Measurements from ENCODE around the gene MKS1. TPM values are rescaled to one million over a fixed set of nuclear protein-coding genes. Genes with fewer than 3 reads are reported as not detected.
A peak's percentile ranks its signal among the peaks of the same experiment; 100 is the strongest.

MKS1 gene
- total and polyA plus RNA-seq, 2 experiments from 2014 or later: 10.5 to 15.6 TPM

- no peaks in the 10 kb centered on the region for H3K27me3 ChIP-seq
- no peaks in the 10 kb centered on the region for H3K36me3 ChIP-seq (replicated peaks; ENCODE audit: insufficient read depth, low read depth)
- no peaks in the 10 kb centered on the region for H3K4me1 ChIP-seq (ENCODE audit: insufficient read depth)
- no peak overlapping the region for H3K4me3 ChIP-seq
- 87% methylated on average over 3 of the region's 3 CpGs for WGBS (ENCODE audit: low lambda C conversion rate, missing lambda C conversion rate)
- no peaks in the 10 kb centered on the region for H4K20me1 ChIP-seq (ENCODE audit: insufficient read depth, poor library complexity, severe bottlenecking)
- no peak overlapping the region for H2AFZ ChIP-seq
- DNase-seq (ENCODE audit: low spot score): no peak
- no peaks in the 10 kb centered on the region for H3K9me3 ChIP-seq (ENCODE audit: low read depth)
- H3K9me2 ChIP-seq (replicated peaks; ENCODE audit: insufficient read depth): no peaks in the 10 kb centered on the region
- H3K4me2 ChIP-seq: no peak overlapping the region
- H3K27ac ChIP-seq: no peak overlapping the region
- H3K79me2 ChIP-seq: no peaks in the 10 kb centered on the region
- TF ChIP-seq EZH2 (IDR thresholded peaks at IDR 0.05; ENCODE audit: borderline replicate concordance) (no peak), CTCF (IDR thresholded peaks at IDR 0.05; ENCODE audit: poor library complexity) (no peak), EZH2phosphoT487 (IDR thresholded peaks at IDR 0.05; ENCODE audit: low read depth, severe bottlenecking, unreplicated experiment) (no peak)
Observed at GRCh38 chr17:58217766-58218165, 1.3 kb downstream of the MKS1 start.

- no peak overlapping the region for H3K27ac ChIP-seq
- H3K4me1 ChIP-seq (ENCODE audit: insufficient read depth): no peaks in the 10 kb centered on the region
- H4K20me1 ChIP-seq (ENCODE audit: insufficient read depth, poor library complexity, severe bottlenecking): no peaks in the 10 kb centered on the region
- no peak overlapping the region for H3K4me2 ChIP-seq
- H2AFZ ChIP-seq: no peak overlapping the region
- no peaks in the 10 kb centered on the region for H3K36me3 ChIP-seq (replicated peaks; ENCODE audit: insufficient read depth, low read depth)
- H3K4me3 ChIP-seq: no peak overlapping the region
- H3K79me2 ChIP-seq: no peaks in the 10 kb centered on the region
- no peak for DNase-seq (ENCODE audit: low spot score)
- H3K9me2 ChIP-seq (replicated peaks; ENCODE audit: insufficient read depth): no peaks in the 10 kb centered on the region
- H3K9me3 ChIP-seq (ENCODE audit: low read depth): no peaks in the 10 kb centered on the region
- H3K27me3 ChIP-seq: no peaks in the 10 kb centered on the region
- no peak for TF ChIP-seq EZH2 (IDR thresholded peaks at IDR 0.05; ENCODE audit: borderline replicate concordance)
- no peak for TF ChIP-seq CTCF (IDR thresholded peaks at IDR 0.05; ENCODE audit: poor library complexity)
- TF ChIP-seq EZH2phosphoT487 (IDR thresholded peaks at IDR 0.05; ENCODE audit: low read depth, severe bottlenecking, unreplicated experiment): no peak
Observed at GRCh38 chr17:58215685-58216084, 3.4 kb downstream of the MKS1 start.

GRCh38 chr17:58210922-58211321, 8.1 kb downstream of the MKS1 start:
- whole genome bisulfite sequencing (ENCODE audit: low lambda C conversion rate, missing lambda C conversion rate): 77% methylated on average over 5 of the region's 5 CpGs
- H3K4me3 ChIP-seq: no peak overlapping the region
- TF ChIP-seq EZH2 (IDR thresholded peaks at IDR 0.05; ENCODE audit: borderline replicate concordance) (no peak), EZH2phosphoT487 (IDR thresholded peaks at IDR 0.05; ENCODE audit: low read depth, severe bottlenecking, unreplicated experiment) (no peak), CTCF (IDR thresholded peaks at IDR 0.05; ENCODE audit: poor library complexity) (no peak)
- H3K79me2 ChIP-seq: no peaks in the 10 kb centered on the region
- no peak overlapping the region for H3K27ac ChIP-seq
- H4K20me1 ChIP-seq (ENCODE audit: insufficient read depth, poor library complexity, severe bottlenecking): no peaks in the 10 kb centered on the region
- no peaks in the 10 kb centered on the region for H3K36me3 ChIP-seq (replicated peaks; ENCODE audit: insufficient read depth, low read depth)
- no peaks in the 10 kb centered on the region for H3K9me2 ChIP-seq (replicated peaks; ENCODE audit: insufficient read depth)
- no peak overlapping the region for H3K4me2 ChIP-seq
- H3K9me3 ChIP-seq (ENCODE audit: low read depth): no peaks in the 10 kb centered on the region
- no peaks in the 10 kb centered on the region for H3K4me1 ChIP-seq (ENCODE audit: insufficient read depth)
- no peak for DNase-seq (ENCODE audit: low spot score)
- no peak overlapping the region for H2AFZ ChIP-seq
- no peaks in the 10 kb centered on the region for H3K27me3 ChIP-seq

- no peaks in the 10 kb centered on the region for H3K4me1 ChIP-seq (ENCODE audit: insufficient read depth)
- H2AFZ ChIP-seq: no peak overlapping the region
- no peaks in the 10 kb centered on the region for H3K9me2 ChIP-seq (replicated peaks; ENCODE audit: insufficient read depth)
- H3K27me3 ChIP-seq: no peaks in the 10 kb centered on the region
- no peak for TF ChIP-seq CTCF (IDR thresholded peaks at IDR 0.05; ENCODE audit: poor library complexity)
- TF ChIP-seq EZH2 (IDR thresholded peaks at IDR 0.05; ENCODE audit: borderline replicate concordance): no peak
- no peak for TF ChIP-seq EZH2phosphoT487 (IDR thresholded peaks at IDR 0.05; ENCODE audit: low read depth, severe bottlenecking, unreplicated experiment)
- H4K20me1 ChIP-seq (ENCODE audit: insufficient read depth, poor library complexity, severe bottlenecking): no peaks in the 10 kb centered on the region
- WGBS (ENCODE audit: low lambda C conversion rate, missing lambda C conversion rate): 87% methylated on average over 5 of the region's 5 CpGs
- no peaks in the 10 kb centered on the region for H3K36me3 ChIP-seq (replicated peaks; ENCODE audit: insufficient read depth, low read depth)
- H3K4me2 ChIP-seq: no peak overlapping the region
- H3K27ac ChIP-seq: peak overlapping the region; percentile 91
- DNase-seq (ENCODE audit: low spot score): no peak
- no peaks in the 10 kb centered on the region for H3K79me2 ChIP-seq
- H3K4me3 ChIP-seq: no peak overlapping the region
- H3K9me3 ChIP-seq (ENCODE audit: low read depth): no peaks in the 10 kb centered on the region
Observed at GRCh38 chr17:58208344-58208743, 10.7 kb downstream of the MKS1 start.
